Osteoblast (primary cell): ENCODE measurements around the gene GPR180. TPM values are rescaled to one million over a fixed set of nuclear protein-coding genes. Genes with fewer than 3 reads are reported as not detected.
"Not testable (repeated sequence)": the region's sequence is repeated elsewhere in the genome, so short reads cannot be mapped to it uniquely, and the experiment has no call there.

Experiments
- DNase-seq: peaks from one replicate; pipeline ENCODE4 v3.0.0; 2011; ENCODE audit warnings: low spot score, mixed read lengths; ENCODE audit not compliant: insufficient read length; ENCODE audit errors: missing footprints
- H2AFZ ChIP-seq: 2 replicates; pipeline ENCODE4 v1.6.0; 2011; ENCODE audit warnings: mild to moderate bottlenecking, low read length
- H3K27ac ChIP-seq: 2 replicates; pipeline ENCODE4 v1.5.1; 2011; ENCODE audit warnings: mild to moderate bottlenecking, low read depth, low read length, moderate library complexity
- H3K27me3 ChIP-seq: 2 replicates; pipeline ENCODE4 v1.6.0; 2012; ENCODE audit warnings: mild to moderate bottlenecking, control low read depth, inconsistent platforms, low read length, moderate library complexity; ENCODE audit not compliant: insufficient read depth
- H3K36me3 ChIP-seq: 2 replicates; pipeline ENCODE4 v1.5.1; 2011; ENCODE audit warnings: mild to moderate bottlenecking, low read length, control low read depth, moderate library complexity; ENCODE audit not compliant: insufficient read depth
- H3K4me1 ChIP-seq: 2 replicates; pipeline ENCODE4 v1.5.1; 2011; ENCODE audit warnings: mild to moderate bottlenecking, low read length, control low read depth, moderate library complexity; ENCODE audit not compliant: insufficient read depth
- H3K4me2 ChIP-seq: 2 replicates; pipeline ENCODE4 v1.6.0; 2011; ENCODE audit warnings: mild to moderate bottlenecking, low read length; ENCODE audit not compliant: insufficient read depth
- H3K4me3 ChIP-seq: fragments of 200-600 bp; sonication (generic); 3 replicates; pipeline ENCODE4 v1.5.1; 2012; ENCODE audit warnings: mild to moderate bottlenecking, low read length, inconsistent platforms; ENCODE audit not compliant: insufficient read depth
- H3K79me2 ChIP-seq: 2 replicates; pipeline ENCODE4 v1.6.0; 2012; ENCODE audit warnings: mild to moderate bottlenecking, low read length, control low read depth, inconsistent platforms; ENCODE audit not compliant: insufficient read depth
- H3K9me3 ChIP-seq: 2 replicates; pipeline ENCODE4 v1.5.1; 2011; ENCODE audit warnings: low read depth, low read length, control low read depth
- H4K20me1 ChIP-seq: 2 replicates; pipeline ENCODE4 v1.6.0; 2012; ENCODE audit warnings: mild to moderate bottlenecking, low read length, control low read depth; ENCODE audit not compliant: insufficient read depth
- total RNA-seq: library from RNA; depleted of rRNA; stranded (reverse); fragments of >200 nt; gene quantifications from 2 replicates; pipeline ENCODE4 v1.2.3, GENCODE V29; 2012
- TF ChIP-seq, protein P1 (sequence below): IDR thresholded peaks from 2 replicates; pipeline ENCODE4 v1.5.1; 2011; ENCODE audit warnings: mild to moderate bottlenecking, low read depth, low read length, moderate library complexity; ENCODE audit errors: extremely low read depth

The GPR180 gene
- total RNA-seq, 1 donor: 8.7 TPM

DNA sequence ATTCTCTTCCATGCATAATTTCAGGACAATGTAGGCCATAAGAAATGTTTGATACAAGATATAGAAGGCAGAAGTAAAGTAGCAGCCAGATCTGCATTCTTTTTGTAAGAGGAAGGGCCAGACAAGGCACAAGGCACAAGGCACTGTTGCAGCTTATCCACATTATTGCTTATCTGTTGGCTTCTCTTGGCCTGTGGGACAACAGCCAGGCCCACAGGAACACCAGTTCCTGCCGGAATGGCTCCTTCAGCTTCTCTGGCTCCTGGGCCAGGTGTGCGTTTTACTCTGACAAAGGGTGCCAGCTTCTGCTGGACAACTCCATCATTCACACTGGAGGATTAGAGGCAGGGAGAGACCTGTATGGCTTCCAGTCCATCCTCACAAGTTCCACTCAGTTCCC, 29.2 kb downstream of the GPR180 start:
- H3K27me3 ChIP-seq: no peaks in the 10 kb centered on the region
- H3K9me3 ChIP-seq: no peaks in the 10 kb centered on the region
- H3K4me2 ChIP-seq: no peak overlapping the region
- H3K36me3 ChIP-seq: peaks cover 35% of the 10 kb centered on the region
- DNase-seq: no peak
- H3K27ac ChIP-seq: no peak overlapping the region
- no peaks in the 10 kb centered on the region for H3K79me2 ChIP-seq
- TF ChIP-seq, protein P1, sequence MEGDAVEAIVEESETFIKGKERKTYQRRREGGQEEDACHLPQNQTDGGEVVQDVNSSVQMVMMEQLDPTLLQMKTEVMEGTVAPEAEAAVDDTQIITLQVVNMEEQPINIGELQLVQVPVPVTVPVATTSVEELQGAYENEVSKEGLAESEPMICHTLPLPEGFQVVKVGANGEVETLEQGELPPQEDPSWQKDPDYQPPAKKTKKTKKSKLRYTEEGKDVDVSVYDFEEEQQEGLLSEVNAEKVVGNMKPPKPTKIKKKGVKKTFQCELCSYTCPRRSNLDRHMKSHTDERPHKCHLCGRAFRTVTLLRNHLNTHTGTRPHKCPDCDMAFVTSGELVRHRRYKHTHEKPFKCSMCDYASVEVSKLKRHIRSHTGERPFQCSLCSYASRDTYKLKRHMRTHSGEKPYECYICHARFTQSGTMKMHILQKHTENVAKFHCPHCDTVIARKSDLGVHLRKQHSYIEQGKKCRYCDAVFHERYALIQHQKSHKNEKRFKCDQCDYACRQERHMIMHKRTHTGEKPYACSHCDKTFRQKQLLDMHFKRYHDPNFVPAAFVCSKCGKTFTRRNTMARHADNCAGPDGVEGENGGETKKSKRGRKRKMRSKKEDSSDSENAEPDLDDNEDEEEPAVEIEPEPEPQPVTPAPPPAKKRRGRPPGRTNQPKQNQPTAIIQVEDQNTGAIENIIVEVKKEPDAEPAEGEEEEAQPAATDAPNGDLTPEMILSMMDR: no peak
- H3K4me3 ChIP-seq: no peak overlapping the region
- no peaks in the 10 kb centered on the region for H3K4me1 ChIP-seq
- no peak overlapping the region for H2AFZ ChIP-seq
- no peaks in the 10 kb centered on the region for H4K20me1 ChIP-seq

DNA sequence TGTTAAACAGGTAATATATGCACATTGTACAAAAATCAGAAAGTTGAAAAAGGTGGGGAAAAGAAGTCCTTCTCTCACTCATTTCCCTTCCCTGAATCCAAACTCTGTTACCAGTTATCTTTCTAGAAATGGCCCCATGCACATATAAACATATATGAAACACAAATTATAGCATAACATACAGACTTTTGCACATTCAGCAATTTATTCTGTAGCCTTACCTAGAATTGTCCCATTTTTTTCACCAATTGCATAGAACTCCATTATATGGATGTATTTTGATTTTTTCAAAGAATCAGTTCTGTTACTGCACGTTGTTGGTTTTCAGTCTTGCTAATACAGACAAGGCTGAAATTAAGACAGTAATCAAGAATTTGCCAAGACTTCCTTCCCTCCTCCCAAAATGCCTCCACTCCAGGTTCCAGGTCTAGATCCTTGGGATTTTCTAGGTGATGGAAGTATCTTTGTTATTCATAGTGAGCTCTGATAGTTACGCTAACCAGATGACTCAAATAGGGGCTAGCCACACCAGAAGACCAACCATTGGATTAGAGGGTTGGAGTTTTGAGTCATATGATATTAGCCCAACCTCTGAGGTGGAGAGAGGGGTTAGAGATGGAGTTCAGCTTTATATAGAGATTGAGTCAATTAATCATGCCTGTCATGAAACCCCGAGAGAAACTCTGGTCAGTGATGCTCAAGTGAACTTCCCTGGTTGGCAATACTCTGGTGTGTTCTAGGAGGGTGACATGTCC, 30.7 kb downstream of the GPR180 start:
- no peak overlapping the region for H2AFZ ChIP-seq
- H3K4me2 ChIP-seq: no peak overlapping the region
- no peaks in the 10 kb centered on the region for H3K27me3 ChIP-seq
- TF ChIP-seq, protein P1: no peak
- no peaks in the 10 kb centered on the region for H3K4me1 ChIP-seq
- no peaks in the 10 kb centered on the region for H4K20me1 ChIP-seq
- no peak overlapping the region for H3K4me3 ChIP-seq
- no peak overlapping the region for H3K27ac ChIP-seq
- H3K9me3 ChIP-seq: no peaks in the 10 kb centered on the region
- H3K79me2 ChIP-seq: no peaks in the 10 kb centered on the region
- no peak for DNase-seq
- H3K36me3 ChIP-seq: peaks cover 22% of the 10 kb centered on the region

DNA sequence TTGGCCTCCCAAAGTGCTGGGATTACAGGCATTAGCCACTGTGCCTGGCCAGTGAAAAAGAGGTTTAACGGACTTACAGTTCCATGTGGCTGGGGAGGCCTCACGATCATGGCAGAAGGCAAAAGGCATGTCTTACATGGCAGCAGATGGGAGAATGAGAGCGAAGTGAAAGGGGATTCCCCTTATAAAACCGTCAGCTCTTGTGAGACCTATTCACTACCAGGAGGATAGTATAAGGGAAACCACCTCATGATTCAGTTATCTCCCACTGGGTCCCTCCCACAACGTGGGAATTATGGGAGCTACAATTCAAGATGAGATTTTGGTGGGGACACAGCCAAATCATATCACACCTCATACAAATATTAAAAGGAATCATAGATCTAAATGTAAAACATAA, 34.4 kb downstream of the GPR180 start:
- not testable (repeated sequence) for DNase-seq, H3K4me3 ChIP-seq
- peaks cover 17% of the 10 kb centered on the region for H3K36me3 ChIP-seq

DNA sequence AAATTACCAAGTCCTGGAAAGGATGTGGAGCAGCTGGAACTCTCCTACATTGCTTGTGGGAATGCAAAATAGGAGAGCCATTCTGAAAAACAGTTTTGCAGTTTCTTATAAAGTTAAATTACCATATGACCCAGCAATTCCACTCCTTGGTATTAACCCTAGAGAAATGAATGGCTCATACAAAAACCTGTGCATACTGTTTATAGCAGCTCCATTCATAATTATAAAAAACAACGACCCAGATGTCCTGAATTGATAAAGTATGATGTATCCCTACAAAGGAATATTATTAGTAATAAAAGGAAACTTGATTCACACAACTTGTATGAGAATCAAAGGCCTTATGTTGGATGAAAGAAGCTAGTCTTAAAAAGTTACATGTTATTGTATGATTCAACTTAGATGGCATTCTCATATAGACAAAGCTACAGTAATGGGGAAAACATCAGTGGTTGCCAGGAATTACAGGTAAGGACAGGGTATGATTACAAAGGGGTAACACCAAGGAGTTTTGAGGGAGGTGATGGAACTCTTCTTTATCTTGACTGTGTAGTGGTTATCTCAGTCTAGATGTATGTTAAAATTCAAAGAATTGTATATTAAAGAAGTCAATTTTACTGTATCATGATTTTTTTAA, 35.4 kb downstream of the GPR180 start:
- H3K9me3 ChIP-seq: no peaks in the 10 kb centered on the region
- no peaks in the 10 kb centered on the region for H3K79me2 ChIP-seq
- H3K4me3 ChIP-seq: no peak overlapping the region
- H3K27me3 ChIP-seq: no peaks in the 10 kb centered on the region
- peaks cover 13% of the 10 kb centered on the region for H3K36me3 ChIP-seq
- H4K20me1 ChIP-seq: no peaks in the 10 kb centered on the region
- TF ChIP-seq, protein P1: no peak
- H3K4me2 ChIP-seq: no peak overlapping the region
- DNase-seq: no peak
- H3K27ac ChIP-seq: no peak overlapping the region
- no peak overlapping the region for H2AFZ ChIP-seq
- peaks cover 17% of the 10 kb centered on the region for H3K4me1 ChIP-seq

More for the DNA sequence above, 34.4 kb downstream of the GPR180 start:
- H3K4me2 ChIP-seq, H2AFZ ChIP-seq, H3K27me3 ChIP-seq, H3K4me1 ChIP-seq, H3K79me2 ChIP-seq, H4K20me1 ChIP-seq, H3K27ac ChIP-seq, H3K9me3 ChIP-seq: not testable (repeated sequence)

DNA sequence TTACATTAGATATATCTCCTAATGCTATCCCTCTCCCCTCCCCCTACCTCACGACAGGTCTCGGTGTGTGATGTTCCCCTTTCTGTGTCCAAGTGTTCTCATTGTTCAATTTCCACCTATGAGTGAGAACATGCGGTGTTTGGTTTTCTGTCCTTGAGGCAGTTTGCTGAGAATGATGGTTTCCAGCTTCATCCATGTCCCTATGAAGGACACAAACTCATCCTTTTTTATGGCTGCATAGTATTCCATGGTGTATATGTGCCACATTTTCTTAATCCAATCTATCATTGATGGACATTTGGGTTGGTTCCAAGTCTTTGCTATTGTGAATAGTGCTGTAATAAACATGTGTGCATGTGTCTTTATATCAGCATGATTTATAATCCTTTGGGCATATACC, 36.0 kb downstream of the GPR180 start:
- H3K4me3 ChIP-seq, H3K27ac ChIP-seq, H4K20me1 ChIP-seq, H3K27me3 ChIP-seq, DNase-seq, H3K79me2 ChIP-seq, H3K9me3 ChIP-seq, H2AFZ ChIP-seq, H3K36me3 ChIP-seq, H3K4me2 ChIP-seq: not testable (repeated sequence)
- peaks cover 18% of the 10 kb centered on the region for H3K4me1 ChIP-seq
